ENCODE results near the gene L2HGDH.

Gene L2HGDH

DNA sequence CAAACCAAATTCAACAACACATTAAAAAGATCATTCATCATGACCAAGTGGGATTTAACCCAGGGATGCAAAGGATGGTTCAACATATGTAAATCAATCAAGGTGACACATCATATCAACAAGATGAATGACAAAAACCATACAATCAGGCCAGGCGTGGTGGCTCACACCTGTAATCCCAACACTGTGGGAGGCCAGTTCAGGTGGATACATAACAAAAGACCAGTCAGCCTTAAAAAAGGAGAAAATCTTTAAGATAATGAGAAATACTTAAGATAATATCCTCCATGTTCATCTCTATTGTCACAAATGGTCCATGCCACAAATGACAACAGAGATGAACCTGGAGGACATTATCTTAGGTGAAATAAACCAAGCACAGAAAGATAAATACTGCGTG, 12.4 kb downstream of the L2HGDH start:
- TF ChIP-seq POLR2AphosphoS5 (IDR thresholded peaks at IDR 0.05; ENCODE audit: low read depth, low read length) (no peak), REST (IDR thresholded peaks at IDR 0.05; ENCODE audit: insufficient read depth in 1 of 2, low read depth in 2 of 2, low read length in 2 of 2) (no peak), TAF1 (IDR thresholded peaks at IDR 0.05; ENCODE audit: borderline replicate concordance, insufficient read depth, low read length) (no peak), SIN3A (IDR thresholded peaks at IDR 0.05; ENCODE audit: borderline replicate concordance, insufficient read depth, low read length) (no peak), FOXP2 (optimal IDR thresholded peaks at IDR 0.05; ENCODE audit: borderline replicate concordance, extremely low read depth, extremely low read length, insufficient read depth) (no peak)

DNA sequence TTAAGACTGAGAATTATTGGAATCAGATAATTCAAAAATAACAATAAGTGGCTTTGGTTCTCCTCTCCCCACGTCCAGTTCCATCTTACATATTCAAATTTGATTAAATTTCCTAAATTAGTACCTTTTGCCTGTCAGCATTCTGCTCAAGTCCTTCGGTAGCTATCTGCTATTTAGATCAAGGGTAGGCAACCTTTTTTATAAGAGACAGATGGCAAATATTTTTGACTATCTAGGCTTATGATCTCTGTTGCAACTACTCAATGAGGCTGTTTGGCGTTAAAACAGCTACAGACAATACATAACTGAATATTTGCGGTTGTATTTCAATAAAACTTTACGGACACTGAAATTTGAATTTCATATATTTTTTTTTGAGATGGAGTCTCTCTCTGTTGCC, 21.7 kb downstream of the L2HGDH start:
- no peak for TF ChIP-seq POLR2AphosphoS5 (IDR thresholded peaks at IDR 0.05; ENCODE audit: low read depth, low read length)
- no peak for TF ChIP-seq TAF1 (IDR thresholded peaks at IDR 0.05; ENCODE audit: borderline replicate concordance, insufficient read depth, low read length)
- no peak for TF ChIP-seq FOXP2 (optimal IDR thresholded peaks at IDR 0.05; ENCODE audit: borderline replicate concordance, extremely low read depth, extremely low read length, insufficient read depth)
- no peak for TF ChIP-seq REST (IDR thresholded peaks at IDR 0.05; ENCODE audit: insufficient read depth in 1 of 2, low read depth in 2 of 2, low read length in 2 of 2)
- TF ChIP-seq SIN3A (IDR thresholded peaks at IDR 0.05; ENCODE audit: borderline replicate concordance, insufficient read depth, low read length): no peak

DNA sequence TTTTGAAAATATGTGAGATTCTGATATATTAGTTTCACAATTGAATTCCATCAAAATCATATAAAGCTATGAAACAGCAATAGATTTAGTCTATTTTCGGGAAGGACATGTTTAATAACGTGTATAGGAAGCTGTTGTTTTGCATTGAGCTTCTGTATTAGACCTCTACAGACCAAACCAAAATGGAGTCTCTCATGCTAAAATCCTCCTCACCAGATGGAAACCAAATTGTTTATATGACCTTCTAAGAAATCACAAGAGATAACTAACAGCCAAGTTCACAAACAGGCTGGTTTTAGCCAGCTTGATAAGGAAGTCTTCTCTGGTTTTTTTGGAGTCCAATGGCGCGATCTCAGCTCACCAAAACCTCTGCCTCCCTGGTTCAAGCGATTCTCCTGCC, 23.9 kb downstream of the L2HGDH start:
- TF ChIP-seq REST (IDR thresholded peaks at IDR 0.05; ENCODE audit: insufficient read depth in 1 of 2, low read depth in 2 of 2, low read length in 2 of 2) (no peak), FOXP2 (optimal IDR thresholded peaks at IDR 0.05; ENCODE audit: borderline replicate concordance, extremely low read depth, extremely low read length, insufficient read depth) (no peak), POLR2AphosphoS5 (IDR thresholded peaks at IDR 0.05; ENCODE audit: low read depth, low read length) (no peak), SIN3A (IDR thresholded peaks at IDR 0.05; ENCODE audit: borderline replicate concordance, insufficient read depth, low read length) (no peak), TAF1 (IDR thresholded peaks at IDR 0.05; ENCODE audit: borderline replicate concordance, insufficient read depth, low read length) (no peak)

DNA sequence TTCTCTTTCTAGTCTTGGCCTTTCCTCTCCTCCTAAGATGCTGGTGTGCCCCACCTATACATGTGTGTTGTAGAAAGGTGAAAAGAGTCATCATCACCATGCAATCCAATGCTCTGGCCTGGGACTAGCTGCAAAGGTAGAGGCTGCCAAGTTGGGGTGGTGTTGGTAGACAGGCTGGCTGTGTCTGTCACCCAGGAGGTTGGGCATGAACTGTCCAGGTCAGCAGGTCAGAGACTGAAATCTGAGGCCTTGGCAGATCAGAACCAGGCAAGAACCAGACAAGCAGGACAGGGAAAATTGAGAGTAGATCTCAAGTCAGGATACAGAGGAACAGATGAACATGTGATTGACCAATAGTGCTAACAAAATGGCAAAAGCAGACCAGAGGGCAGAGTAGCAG, 26.2 kb downstream of the L2HGDH start:
- no peak for TF ChIP-seq FOXP2 (optimal IDR thresholded peaks at IDR 0.05; ENCODE audit: borderline replicate concordance, extremely low read depth, extremely low read length, insufficient read depth)
- TF ChIP-seq POLR2AphosphoS5 (IDR thresholded peaks at IDR 0.05; ENCODE audit: low read depth, low read length): no peak
- no peak for TF ChIP-seq SIN3A (IDR thresholded peaks at IDR 0.05; ENCODE audit: borderline replicate concordance, insufficient read depth, low read length)
- TF ChIP-seq REST (IDR thresholded peaks at IDR 0.05; ENCODE audit: insufficient read depth in 1 of 2, low read depth in 2 of 2, low read length in 2 of 2): no peak
- no peak for TF ChIP-seq TAF1 (IDR thresholded peaks at IDR 0.05; ENCODE audit: borderline replicate concordance, insufficient read depth, low read length)

- TF ChIP-seq SIN3A (IDR thresholded peaks at IDR 0.05; ENCODE audit: borderline replicate concordance, insufficient read depth, low read length) (no peak), FOXP2 (optimal IDR thresholded peaks at IDR 0.05; ENCODE audit: borderline replicate concordance, extremely low read depth, extremely low read length, insufficient read depth) (no peak), POLR2AphosphoS5 (IDR thresholded peaks at IDR 0.05; ENCODE audit: low read depth, low read length) (no peak), TAF1 (IDR thresholded peaks at IDR 0.05; ENCODE audit: borderline replicate concordance, insufficient read depth, low read length) (no peak), REST (IDR thresholded peaks at IDR 0.05; ENCODE audit: insufficient read depth in 1 of 2, low read depth in 2 of 2, low read length in 2 of 2) (no peak)
Measured at GRCh38 chr14:50272498-50272897, 39.5 kb downstream of the L2HGDH start.
